ENCODE measurements around the gene NBEAL2. TPM values are rescaled to one million over a fixed set of nuclear protein-coding genes. Genes with fewer than 3 reads are reported as not detected.
"Not testable (repeated sequence)": the region's sequence is repeated elsewhere in the genome, so short reads cannot be mapped to it uniquely, and the experiment has no call there.

The NBEAL2 gene
- total RNA-seq, 1 donor from 2014 or later = 116 TPM

DNA sequence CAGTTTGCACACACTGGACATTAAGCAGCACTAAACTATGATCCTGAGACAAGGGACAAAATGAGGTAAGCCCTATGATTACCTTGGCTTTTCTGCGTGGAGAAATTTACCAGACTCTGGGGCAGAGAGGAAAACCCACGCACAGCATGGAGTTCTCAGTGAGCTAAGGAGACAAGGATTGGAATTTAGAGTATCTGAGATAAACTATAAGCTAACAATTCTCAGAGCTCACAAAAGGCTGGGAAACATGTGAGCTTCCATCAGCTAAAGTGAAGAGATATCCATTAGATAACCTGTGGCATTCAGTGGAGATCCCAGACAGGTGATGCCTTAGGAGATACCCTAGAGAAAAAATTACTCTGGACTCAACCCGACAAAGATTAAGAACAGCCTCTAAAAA lies 48.7 kb downstream of the NBEAL2 start:
- Histone ChIP-seq H3K27ac (no peak overlapping the region), H3K27me3 (no peaks in the 10 kb centered on the region), H3K4me1 (no peaks in the 10 kb centered on the region), H3K36me3 (peaks cover 25% of the 10 kb centered on the region), H3K9me3 (no peaks in the 10 kb centered on the region), H3K4me3 (no peak overlapping the region)
- ATAC-seq (no peak), DNase-seq (no peak)
- intact Hi-C loops (cut with DNase I) = no loop called here
- TF ChIP-seq CTCF (IDR thresholded peaks at IDR 0.05) = no peak

DNA sequence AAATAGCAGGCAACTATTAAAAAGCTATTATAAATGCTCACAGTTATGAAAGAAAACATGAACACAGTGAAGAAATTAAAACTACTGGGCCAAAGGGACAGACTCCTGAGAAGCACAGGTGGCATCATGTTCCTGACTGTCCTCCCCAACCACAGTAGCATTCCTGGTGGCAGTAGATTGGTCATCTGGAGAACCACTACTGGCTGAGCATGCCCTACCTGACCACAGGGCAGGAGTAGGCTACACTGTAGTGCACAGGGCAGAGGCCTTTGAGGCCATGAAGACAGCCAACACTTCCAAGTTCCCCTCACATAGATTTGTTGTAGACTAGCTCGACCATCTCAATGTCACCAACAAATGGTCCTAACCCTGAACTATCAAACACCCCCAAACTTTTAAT lies 49.2 kb downstream of the NBEAL2 start:
- intact Hi-C loops (cut with DNase I) = no loop called here
- Histone ChIP-seq H3K9me3 (no peaks in the 10 kb centered on the region), H3K27ac (no peak overlapping the region), H3K36me3 (peaks cover 30% of the 10 kb centered on the region), H3K27me3 (no peaks in the 10 kb centered on the region), H3K4me3 (no peak overlapping the region), H3K4me1 (no peaks in the 10 kb centered on the region)
- ATAC-seq (no peak), DNase-seq (no peak)
- no peak for TF ChIP-seq CTCF (IDR thresholded peaks at IDR 0.05)

DNA sequence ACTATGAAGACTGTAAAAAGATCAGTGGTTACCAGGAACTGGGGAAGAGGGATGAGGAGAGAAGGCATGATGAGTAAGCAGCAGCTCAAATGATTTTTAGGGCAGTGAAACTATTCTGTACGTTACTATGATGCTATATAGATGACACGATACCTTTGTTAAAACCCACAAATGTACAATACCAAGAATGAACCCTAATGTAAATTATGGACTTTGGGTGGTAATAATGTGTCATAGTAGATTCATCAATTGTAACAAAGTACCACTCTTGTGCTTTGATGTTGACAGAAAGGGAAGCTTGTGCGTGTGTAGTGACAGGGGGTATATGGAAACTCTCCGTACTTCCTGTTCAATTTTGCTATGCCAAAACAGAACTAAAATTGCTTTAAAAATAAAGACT lies 51.6 kb downstream of the NBEAL2 start:
- H3K4me1 ChIP-seq = not testable (repeated sequence)

GRCh38 chr3:47034868-47035489 lies 55.5 kb downstream of the NBEAL2 start:
- Histone ChIP-seq H3K27me3 (no peaks in the 10 kb centered on the region), H3K4me1 (no peaks in the 10 kb centered on the region), H3K27ac (no peak overlapping the region), H3K4me3 (no peak overlapping the region), H3K9me3 (no peaks in the 10 kb centered on the region), H3K36me3 (peaks cover 71% of the 10 kb centered on the region)
- ATAC-seq (no peak), DNase-seq (no peak)
- no peak for TF ChIP-seq CTCF (IDR thresholded peaks at IDR 0.05)
- intact Hi-C loops (cut with DNase I) = no loop called here

More for the DNA sequence above, 51.6 kb downstream of the NBEAL2 start:
- H3K4me3 ChIP-seq; H3K27ac ChIP-seq; intact Hi-C loops (cut with DNase I); H3K9me3 ChIP-seq; DNase-seq; H3K27me3 ChIP-seq; ATAC-seq: not testable (repeated sequence)
- peaks cover 54% of the 10 kb centered on the region for H3K36me3 ChIP-seq

GRCh38 chr3:47035645-47036044 lies 56.2 kb downstream of the NBEAL2 start:
- ATAC-seq (no peak), DNase-seq (no peak)
- TF ChIP-seq CTCF (IDR thresholded peaks at IDR 0.05) = no peak
- Histone ChIP-seq H3K4me3 (no peak overlapping the region), H3K9me3 (no peaks in the 10 kb centered on the region), H3K4me1 (no peaks in the 10 kb centered on the region), H3K36me3 (peaks cover 74% of the 10 kb centered on the region), H3K27ac (no peak overlapping the region), H3K27me3 (no peaks in the 10 kb centered on the region)
- intact Hi-C loops (cut with DNase I) = no loop called here

DNA sequence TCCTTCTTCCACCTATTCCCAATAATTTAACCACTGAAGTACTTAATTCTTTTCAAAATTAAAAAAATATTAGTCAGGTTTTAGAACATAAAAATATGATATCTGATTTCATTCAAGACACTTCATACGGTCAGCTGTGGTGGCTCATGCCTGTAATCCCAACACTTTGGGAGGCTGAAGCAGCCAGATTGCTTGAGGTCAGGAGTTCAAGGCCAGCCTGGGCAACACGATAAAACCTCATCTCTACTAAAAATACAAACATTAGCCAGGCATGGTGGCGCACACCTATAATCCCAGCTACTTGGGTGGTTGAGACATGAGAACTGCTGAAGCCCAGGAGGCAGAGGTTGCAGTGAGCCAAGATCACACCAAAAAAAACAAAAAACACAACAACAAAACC lies 56.7 kb downstream of the NBEAL2 start:
- Histone ChIP-seq H3K27ac (no peak overlapping the region), H3K36me3 (peaks cover 79% of the 10 kb centered on the region), H3K4me1 (no peaks in the 10 kb centered on the region), H3K27me3 (no peaks in the 10 kb centered on the region), H3K9me3 (no peaks in the 10 kb centered on the region), H3K4me3 (no peak overlapping the region)
- no peak for TF ChIP-seq CTCF (IDR thresholded peaks at IDR 0.05)
- ATAC-seq (no peak), DNase-seq (no peak)
- intact Hi-C loops (cut with DNase I) = no loop called here

- H3K27me3 ChIP-seq; H3K4me3 ChIP-seq; DNase-seq; ATAC-seq; intact Hi-C loops (cut with DNase I); H3K27ac ChIP-seq; H3K4me1 ChIP-seq; H3K9me3 ChIP-seq: not testable (repeated sequence)
- H3K36me3 ChIP-seq = peaks cover 91% of the 10 kb centered on the region
Measured at GRCh38 chr3:47037302-47037701, 57.8 kb downstream of the NBEAL2 start.
